ENCODE data around the gene HLCS.

HLCS gene

DNA sequence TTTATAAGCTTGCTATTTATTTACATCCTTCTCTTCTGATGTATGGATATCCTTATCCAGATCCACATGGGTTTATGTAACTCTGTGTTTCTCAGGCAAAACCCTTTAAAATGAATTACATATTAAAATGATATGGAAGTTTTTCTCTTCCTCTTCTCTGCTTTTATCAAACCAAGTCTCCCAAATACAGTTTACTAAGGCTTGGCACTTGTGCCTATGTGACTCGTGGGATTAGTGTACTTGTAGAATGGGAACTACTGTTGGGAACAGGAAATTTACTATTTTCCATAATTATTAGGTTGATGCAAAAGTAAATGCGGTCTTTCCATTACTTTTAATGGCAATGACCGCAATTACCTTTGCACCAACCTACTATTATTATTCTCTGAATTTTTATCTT lies 252.7 kb downstream of the HLCS start:
- no peak for DNase-seq

DNA sequence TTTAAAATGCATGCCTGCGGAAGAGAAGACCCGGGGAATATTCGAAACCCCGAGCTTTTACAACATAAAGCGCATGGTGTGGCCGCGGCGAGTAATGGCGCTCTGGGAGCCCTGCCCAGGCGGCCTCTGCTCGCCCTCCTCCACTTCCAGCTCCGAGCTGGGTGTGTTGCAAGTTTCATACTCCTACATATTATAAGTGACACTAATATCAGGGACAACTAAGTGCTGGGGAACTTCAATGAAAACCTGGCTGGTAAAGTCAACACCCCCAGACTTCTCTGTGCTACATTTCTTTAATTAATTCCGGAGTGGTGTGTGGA lies 255.8 kb downstream of the HLCS start:
- no peak for DNase-seq

DNA sequence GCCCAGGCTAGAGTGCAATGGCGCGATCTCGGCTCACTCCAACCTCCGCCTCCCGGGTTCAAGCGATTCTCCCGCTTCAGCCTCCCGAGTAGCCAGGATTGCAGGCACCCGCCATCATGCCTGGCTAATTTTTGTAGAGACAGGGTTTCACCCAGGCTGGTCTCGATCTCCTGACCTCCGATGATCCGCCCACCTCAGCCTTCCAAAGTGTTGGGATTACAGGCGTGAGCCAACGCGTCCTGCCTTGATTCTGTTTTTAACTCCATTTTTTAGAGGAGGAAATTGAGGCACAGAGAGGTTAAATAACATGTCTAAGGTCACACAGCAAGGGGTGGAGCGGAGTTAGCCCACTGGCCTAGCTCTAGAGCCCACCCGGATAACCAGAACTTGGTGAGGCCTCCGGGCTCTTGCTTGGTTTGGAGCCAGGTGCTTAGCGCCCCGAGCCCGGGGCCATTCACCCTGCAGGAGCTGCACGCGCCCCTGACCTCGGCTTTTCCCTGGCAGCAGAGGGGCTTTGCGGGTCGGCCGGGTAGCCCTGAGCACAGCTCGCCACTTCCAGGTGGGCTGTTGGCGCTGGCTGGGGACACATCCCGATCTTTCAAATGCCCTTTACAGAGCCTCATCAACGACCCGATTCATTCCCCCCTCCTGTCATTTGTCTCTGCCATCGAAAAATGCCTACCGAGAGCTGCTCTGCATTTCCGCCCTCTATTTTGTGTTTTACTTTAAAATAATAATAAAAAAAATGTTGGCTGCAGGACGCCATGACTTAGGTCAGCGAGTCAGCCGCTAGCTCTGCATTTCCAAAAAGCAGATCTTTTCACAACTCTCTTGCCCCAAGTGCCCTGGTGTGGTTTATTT lies 256.4 kb downstream of the HLCS start:
- DNase-seq, result no peak

DNA sequence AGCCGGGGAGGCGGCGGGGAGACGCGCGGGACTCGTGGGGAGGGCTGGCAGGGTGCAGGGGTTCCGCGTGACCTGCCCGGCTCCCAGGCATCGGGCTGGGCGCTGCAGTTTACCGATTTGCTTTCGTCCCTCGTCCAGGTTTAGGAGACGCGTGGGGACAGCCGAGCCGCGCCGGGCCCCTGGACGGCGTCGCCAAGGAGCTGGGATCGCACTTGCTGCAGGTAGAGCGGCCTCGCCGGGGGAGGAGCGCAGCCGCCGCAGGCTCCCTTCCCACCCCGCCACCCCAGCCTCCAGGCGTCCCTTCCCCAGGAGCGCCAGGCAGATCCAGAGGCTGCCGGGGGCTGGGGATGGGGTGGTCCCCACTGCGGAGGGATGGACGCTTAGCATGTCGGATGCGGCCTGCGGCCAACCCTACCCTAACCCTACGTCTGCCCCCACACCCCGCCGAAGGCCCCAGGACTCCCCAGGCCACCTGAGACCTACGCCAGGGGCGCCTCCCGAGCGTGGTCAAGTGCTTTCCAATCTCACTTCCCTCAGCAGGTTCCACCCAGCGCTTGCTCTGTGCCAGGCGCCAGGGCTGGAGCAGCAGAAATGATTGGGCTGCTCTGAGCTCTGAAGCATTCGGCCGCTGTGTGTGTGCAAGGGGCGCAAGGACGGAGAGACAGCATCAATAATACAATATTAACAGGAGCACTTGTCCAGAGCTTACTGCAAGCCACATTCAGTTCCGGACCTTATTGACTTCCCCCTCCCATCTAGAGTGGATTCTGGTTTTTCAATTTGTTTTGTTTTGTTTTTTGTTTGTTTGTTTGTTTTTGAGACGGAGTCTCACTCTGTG lies 257.2 kb downstream of the HLCS start:
- DNase-seq, result no peak

DNA sequence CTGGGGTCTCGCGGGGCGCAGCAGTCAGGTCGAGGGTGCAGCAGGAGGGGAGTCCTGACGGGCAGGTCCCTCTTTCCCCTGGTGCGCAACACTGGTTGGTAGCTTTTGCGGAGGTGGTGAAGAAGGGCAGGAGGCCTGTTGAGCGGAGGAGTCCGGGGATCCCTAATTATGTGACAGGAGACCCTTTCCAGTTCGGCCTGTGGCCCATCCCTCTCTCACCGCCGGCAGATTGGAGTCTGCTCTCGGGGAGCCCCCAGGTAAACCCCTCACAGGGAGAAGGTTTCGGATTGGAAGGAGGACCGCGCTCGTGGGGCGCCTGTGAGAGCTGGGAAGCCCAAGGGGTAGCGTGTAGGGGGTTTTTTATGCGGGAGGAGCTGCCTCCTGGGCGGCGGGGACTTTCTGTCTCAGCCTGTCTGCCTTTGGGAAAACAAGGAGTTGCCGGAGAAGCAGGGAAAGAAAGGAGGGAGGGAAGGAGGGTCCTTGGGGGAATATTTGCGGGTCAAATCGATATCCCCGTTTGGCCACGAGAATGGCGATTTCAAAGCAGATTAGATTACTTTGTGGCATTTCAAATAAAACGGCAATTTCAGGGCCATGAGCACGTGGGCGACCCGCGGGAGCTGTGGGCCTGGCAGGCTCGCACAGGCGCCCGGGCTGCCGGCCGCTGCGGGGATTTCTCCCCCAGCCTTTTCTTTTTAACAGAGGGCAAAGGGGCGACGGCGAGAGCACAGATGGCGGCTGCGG lies 258.0 kb downstream of the HLCS start:
- no peak for DNase-seq

DNA sequence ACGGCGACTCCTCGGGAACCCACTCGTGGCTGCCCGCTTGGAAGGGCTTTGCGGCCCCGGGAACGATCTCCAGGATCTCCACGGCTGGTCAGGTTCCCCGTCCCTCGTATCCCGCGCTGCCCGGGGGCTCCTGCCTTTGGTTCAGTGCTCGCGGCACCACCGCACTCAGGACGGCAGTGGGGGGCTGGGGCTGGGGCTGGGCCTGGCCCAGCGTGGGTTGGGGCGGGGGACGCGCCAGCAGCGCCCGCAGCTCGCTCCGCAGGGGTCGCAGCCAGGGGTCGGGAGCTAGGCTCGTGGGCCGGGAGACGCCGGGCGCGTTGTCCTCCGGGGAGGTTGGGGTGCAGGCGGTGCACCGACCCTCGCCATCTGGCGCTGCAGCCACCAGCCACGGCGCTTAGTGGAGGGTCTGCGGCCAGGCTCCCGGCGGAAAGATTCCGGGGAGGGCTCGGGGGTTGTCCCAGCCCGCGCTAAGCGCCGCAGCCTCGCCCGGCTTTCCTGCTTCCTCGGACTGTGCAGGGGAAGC lies 258.6 kb downstream of the HLCS start:
- DNase-seq, result no peak

DNA sequence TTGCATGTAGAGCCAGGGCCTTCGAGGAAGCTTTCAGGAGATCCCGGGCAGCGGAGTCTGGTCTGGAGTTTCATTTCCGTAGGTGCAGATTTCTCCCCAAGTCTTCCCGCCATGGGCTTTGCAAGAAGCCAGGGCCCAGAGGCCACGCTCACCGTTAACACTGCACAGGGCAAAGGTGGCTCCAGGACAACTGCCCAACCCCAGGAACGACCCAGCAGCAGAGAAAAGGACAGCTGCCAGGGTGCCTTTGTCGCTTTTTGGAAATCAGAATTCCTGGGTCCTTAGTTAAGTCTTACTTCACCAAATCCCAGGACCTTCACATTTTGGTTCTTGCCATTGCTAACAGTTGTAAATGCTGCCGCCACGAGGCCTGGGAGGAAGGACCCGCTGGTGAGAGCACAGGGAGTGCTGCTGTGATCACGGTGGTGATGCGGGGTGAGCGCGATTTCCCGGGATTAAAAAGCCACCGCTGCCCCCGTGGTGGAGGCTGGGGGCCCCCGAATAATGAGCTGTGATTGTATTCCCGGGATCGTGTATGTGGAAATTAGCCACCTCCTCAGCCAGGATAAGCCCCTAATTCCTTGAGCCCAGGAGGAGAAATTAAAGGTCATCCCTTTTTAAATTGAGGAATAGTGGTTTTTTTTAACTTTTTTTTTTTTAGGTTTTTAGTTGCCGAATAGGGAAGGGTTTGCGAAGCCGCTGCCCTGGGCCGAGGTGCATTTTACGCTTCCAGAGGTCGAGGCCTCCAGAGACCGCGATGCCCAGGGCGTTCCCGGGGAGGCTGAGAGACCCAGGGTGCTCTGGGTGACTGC lies 259.3 kb downstream of the HLCS start:
- DNase-seq, result no peak

DNA sequence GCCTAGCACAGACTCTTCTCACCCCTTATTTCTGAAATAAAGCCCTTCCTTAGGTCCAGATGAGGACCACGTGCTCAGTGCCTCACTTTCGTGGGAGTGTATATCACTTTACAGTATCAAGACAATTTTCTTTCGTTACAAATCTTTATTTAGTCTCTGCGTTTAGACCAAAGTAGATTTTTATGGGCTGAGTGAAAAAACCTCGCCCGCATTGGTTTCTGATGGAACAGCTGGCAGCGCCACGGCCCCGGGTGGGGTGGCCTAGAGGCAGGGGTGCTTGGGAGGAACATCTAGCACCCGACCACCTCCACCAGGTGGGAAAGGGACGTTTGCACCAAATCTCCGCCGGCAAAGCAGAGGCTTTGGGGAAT lies 260.0 kb downstream of the HLCS start:
- no peak for DNase-seq

DNA sequence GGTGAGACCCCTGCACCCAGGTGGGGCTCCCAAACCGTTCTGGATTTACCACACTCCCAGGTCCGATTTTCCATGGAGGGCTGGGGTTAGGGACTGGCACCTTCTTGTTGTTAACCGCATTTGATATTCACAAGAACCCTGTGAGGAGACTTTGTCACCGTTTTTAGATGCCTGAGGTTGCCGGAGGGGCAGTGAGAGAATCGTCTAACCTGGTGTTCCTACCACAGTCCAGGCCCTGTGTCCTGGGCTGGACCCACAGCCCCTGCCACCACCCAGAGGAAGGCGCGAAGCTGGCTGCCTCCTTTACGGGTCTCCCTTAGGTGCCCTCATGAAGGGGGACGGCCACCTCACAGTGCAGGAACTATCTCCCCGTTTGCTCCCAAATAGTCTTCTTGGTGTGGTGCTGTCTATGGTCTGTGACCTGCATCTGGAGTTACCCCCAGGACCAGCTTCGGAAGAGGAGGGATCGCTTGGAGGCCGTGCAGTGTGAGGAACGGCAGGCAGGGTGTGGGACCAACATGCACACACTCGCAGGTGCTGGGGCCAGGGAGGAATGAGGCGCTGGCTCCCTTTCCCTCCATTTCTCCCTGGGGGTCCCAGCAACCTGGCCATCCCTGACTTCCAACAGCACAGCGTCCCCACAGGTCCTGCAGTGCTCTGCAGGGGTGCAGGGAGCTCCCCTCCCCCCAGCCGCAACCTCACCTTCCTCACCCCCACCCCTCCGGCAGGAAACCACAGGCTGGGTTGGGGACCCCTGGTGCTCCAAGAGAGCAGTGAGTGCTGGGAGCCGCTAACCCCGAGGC lies 260.6 kb downstream of the HLCS start:
- no peak for DNase-seq

DNA sequence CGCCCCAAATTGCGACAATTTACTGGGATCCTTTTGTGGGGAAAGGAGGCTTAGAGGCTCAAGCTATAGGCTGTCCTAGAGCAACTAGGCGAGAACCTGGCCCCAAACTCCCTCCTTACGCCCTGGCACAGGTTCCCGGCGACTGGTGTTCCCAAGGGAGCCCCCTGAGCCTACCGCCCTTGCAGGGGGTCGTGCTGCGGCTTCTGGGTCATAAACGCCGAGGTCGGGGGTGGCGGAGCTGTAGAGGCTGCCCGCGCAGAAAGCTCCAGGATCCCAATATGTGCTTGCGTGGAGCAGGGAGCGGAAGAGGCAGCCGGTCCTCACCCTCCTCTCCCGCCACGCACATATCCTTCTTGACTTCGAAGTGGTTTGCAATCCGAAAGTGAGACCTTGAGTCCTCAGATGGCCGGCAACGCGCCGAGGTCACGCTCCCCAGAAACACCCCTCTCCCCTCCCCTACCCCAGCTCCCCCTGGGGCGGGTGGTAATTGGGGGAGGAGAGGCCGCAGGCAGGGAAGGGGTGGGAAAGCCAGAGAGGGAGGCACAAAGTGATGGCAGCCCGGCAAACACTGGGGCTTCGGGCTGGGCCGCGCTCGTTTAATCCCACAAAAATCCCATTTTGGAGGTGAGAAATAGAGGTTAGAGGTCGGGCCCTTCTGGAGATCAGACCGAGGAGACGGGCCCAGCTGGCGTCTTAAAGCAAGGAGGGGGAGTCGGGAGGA lies 261.4 kb downstream of the HLCS start:
- no peak for DNase-seq

DNA sequence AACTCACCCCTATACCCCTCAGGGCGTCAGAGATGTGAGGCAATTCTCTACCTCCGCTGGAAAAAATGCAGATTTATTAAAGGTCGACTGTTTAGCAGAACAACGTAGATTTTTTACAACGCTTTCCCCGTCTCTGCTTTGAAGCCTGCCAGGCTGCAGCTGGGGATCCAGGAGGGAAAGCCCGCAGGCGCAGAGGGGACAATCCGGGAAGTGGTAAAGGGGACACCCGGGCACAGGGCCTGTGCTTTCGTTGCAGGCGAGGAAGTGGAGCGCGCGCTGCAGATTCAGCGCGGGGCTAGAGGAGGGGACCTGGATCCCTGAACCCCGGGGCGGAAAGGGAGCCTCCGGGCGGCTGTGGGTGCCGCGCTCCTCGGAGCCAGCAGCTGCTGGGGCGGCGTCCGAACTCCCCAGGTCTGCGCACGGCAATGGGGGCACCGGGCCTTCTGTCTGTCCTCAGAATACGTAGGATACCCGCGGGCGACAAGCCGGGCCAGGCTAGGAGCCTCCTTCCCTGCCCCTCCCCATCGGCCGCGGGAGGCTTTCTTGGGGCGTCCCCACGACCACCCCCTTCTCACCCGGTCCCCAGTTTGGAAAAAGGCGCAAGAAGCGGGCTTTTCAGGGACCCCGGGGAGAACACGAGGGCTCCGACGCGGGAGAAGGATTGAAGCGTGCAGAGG lies 262.1 kb downstream of the HLCS start:
- no peak for DNase-seq

DNA sequence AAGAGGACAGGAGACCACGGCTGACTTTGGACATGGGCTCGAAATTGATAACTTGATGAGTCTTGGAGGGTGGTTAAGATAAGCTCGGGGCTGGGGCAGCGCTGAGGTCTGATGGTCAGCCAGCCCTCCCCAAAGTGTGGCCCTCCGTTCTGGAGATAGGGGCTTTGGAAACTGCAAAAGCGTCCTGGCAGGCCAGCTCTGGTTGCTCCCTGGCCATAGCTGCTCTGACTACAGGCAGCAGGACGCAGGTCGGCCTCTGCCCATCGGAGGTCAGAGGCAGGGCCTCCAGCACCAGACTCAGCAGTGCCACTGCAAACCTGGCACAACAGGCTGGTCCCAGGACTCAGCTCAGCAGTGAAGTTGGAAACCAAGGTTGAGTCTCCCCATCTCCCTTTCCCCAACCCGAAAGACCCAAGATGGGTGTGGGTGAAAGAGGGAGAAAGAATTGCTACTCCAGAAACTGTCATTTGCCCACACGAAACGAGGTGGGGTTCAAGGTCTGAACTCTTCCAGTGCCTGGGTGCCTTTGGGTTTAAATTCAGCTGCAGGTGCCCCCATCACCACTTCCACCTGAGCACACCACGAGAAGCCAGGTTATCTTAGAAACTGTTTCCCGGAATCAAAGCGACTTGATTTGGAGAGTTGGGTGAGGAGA lies 262.7 kb downstream of the HLCS start:
- DNase-seq, result no peak

DNA sequence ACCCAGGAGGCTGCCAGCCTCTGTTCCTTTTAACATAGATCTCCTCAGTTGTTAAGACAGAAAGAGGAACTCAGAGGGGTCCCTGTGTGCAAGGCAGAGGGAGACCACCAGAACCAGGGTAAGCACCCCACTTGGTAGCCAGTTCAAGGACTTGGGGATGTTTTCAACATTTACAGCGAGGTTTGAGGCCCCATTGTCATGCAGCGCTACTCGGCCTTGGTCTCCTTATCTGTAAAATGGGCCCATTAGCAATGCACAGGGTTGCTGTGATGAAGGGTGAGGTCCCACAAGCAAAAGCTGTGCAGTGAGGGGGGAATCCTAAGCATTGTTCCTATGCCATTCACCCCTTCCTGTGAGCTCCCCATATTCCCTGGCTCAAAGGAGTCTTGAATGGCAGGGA lies 263.3 kb downstream of the HLCS start:
- no peak for DNase-seq

DNA sequence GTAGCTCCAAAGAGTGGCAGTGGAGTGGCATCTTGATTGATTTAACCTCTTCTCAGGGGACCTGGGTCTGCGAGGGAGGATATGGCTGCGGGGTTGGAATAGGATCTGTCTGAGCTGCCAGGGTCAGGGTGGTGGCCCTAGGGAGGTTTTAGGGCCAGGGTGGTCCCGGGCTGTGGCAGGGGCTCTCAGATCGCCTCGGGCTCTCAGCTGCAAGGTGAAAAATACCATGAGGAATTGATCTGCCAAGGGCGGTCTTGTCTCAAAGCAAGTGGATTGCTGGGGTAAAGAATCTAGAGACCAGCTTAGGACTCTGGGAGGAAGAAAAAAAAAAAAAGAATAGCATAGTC lies 263.9 kb downstream of the HLCS start:
- no peak for DNase-seq

DNA sequence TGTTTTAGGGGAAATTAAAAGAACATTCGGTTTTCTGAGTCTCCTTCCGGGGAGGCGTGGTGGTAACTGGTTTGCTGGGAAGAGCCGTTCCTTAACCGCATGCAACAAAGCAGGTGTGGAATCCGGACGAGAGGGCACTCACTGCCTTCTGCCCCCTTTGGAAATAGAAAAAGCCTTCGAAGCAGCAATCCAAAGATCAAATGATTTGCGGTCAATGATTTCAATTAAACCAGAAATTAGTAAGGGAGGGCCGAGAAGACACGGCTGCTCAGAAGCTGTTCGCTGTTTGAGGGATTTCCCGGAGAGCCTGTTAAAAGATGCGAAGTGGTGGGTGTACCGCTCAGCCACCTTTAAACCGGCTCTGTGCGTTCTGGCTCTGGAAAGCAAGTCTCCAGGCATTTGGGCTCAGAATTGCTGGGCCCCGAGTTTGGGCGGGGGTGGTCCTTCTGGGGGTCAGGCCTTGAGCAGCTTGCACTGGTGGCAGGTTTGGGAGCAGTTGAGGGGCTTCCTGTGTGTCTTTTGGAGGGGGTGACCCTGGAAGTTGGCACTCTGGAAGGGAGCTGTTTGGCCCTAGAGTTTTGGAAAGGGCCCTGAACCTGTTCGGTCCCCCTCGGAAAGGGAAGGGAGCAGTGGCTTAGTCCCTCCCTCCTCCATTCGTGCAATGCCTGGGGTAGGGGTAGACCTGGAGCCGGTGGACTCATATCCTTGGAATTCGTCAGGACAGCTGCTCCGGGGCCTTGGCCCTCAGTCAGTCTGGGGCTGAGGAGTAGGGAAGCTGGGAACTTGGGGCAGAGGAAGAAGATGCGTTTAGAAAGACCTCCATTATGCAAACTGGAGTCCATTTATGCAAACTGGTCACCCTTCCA lies 264.5 kb downstream of the HLCS start:
- DNase-seq, result no peak

DNA sequence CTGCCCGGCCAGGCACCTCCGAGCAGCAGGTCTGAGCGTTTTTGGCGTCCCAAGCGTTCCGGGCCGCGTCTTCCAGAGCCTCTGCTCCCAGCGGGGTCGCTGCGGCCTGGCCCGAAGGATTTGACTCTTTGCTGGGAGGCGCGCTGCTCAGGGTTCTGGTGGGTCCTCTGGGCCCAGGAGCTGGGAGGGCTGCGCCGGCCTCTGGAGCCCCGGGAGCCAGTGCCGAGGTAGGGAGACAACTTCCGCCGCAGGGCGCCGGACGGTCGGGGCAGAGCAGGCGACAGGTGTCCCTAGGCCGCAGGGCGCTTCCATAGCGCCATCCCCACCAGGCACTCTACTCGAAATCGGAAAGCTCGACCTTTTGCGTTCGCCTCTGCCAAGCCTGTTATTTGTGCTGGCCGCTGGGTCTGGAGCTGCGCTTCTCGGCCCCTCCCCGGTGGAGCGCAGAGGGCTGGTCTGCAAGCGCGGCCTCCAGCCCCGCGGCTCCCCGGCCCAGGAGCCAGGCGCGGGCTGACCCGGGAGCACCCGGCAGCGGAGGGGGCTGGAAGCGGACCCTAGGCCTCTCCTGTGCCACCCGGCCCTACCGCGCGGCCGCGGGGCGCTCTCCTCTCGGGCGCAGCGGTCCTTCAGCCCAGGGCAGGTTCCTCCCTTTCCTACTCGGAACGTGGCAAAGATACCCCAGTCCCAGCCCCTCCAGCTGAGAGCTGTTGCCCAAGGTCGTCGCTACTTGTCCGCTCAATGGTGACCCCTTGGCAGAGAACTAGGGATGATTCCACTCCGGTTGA lies 265.3 kb downstream of the HLCS start:
- no peak for DNase-seq

All from NCI-H2107 (cell line).